Smooth muscle cell (in vitro differentiated cells): Measurements from ENCODE around the gene GNPDA2. TPM values are rescaled to one million over a fixed set of nuclear protein-coding genes. Genes with fewer than 3 reads are reported as not detected.

ENCODE experiments used
- DNase-seq: peaks from one replicate; lab custom pipeline; 2025; ENCODE audit not compliant: unreplicated experiment; lab: John Stamatoyannopoulos, UW
- H2AFZ ChIP-seq: fragments of 200-600 bp; sonication (generic); 2 replicates; pipeline ENCODE4 v1.6.0; 2016; ENCODE audit warnings: antibody characterized with exemption, low read depth, mild to moderate bottlenecking
- H3F3A ChIP-seq: fragments of 200-600 bp; sonication (generic); 2 replicates; pipeline ENCODE4 v1.6.0; 2017; ENCODE audit warnings: antibody characterized with exemption, low read depth
- H3K27ac ChIP-seq: fragments of 200-600 bp; sonication (generic); 2 replicates; pipeline ENCODE4 v1.5.1; 2016; ENCODE audit warnings: low read depth, mild to moderate bottlenecking
- H3K27me3 ChIP-seq: fragments of 200-600 bp; sonication (generic); 2 replicates; pipeline ENCODE4 v1.6.1; 2016; ENCODE audit warnings: low read depth, mild to moderate bottlenecking
- H3K36me3 ChIP-seq: fragments of 200-600 bp; sonication (generic); 2 replicates; pipeline ENCODE4 v1.5.1; 2016; ENCODE audit warnings: low read depth
- H3K4me1 ChIP-seq: fragments of 200-600 bp; sonication (generic); 2 replicates; pipeline ENCODE4 v1.5.1; 2016; ENCODE audit warnings: low read depth
- H3K4me2 ChIP-seq: fragments of 200-600 bp; sonication (generic); 2 replicates; pipeline ENCODE4 v1.6.0; 2016; ENCODE audit warnings: mild to moderate bottlenecking
- H3K4me3 ChIP-seq: fragments of 200-600 bp; sonication (generic); 2 replicates; pipeline ENCODE4 v1.5.1; 2016; ENCODE audit warnings: mild to moderate bottlenecking
- H3K79me2 ChIP-seq: fragments of 200-600 bp; sonication (generic); 2 replicates; pipeline ENCODE4 v1.6.0; 2016; ENCODE audit warnings: low read depth, mild to moderate bottlenecking
- H3K9ac ChIP-seq: fragments of 200-600 bp; sonication (generic); 2 replicates; pipeline ENCODE4 v1.6.0; 2016; ENCODE audit warnings: low read depth
- H3K9me3 ChIP-seq: fragments of 200-600 bp; sonication (generic); replicated peaks from 2 replicates; pipeline ENCODE4 v1.5.1; 2016; ENCODE audit warnings: low read depth
- H4K20me1 ChIP-seq: fragments of 200-600 bp; sonication (generic); 2 replicates; pipeline ENCODE4 v1.6.0; 2016; ENCODE audit warnings: low read depth
- CTCF ChIP-seq: fragments of 200-600 bp; sonication (generic); IDR thresholded peaks from 2 replicates; pipeline ENCODE4 v1.5.1; 2017; ENCODE audit warnings: borderline replicate concordance, mild to moderate bottlenecking, antibody characterized with exemption; ENCODE audit not compliant: insufficient read depth, poor library complexity, severe bottlenecking
- WGBS: methylation state at CpG from one replicate; pipeline ENCODE4 v1.1.7; 2016; ENCODE audit warnings: low lambda C conversion rate; 5-methylcytosine and 5-hydroxymethylcytosine counted together
- polyA plus RNA-seq: library from polyadenylated mRNA; unstranded; fragments of >200 nt; fragmentation: Nextera tagmentation; extraction: Ambion mirVana; gene quantifications from 2 replicates; pipeline ENCODE4 v1.2.1, GENCODE V29; 2016
- total RNA-seq: library from RNA; depleted of rRNA; stranded (reverse); fragments of >200 nt; gene quantifications from 2 replicates; pipeline ENCODE4 v1.2.3, GENCODE V29; 2014

Gene GNPDA2
- total and polyA plus RNA-seq, 2 experiments from 2014 or later: 22.2 to 25.5 TPM

- Histone ChIP-seq H3F3A (no peaks in the 10 kb centered on the region), H4K20me1 (peaks cover 18% of the 10 kb centered on the region), H3K4me2 (no peak overlapping the region), H3K9ac (no peak overlapping the region), H3K4me1 (peaks cover 15% of the 10 kb centered on the region), H2AFZ (peak overlapping the region; percentile 99), H3K79me2 (peaks cover 28% of the 10 kb centered on the region), H3K27me3 (no peaks in the 10 kb centered on the region), H3K9me3 (no peaks in the 10 kb centered on the region), H3K27ac (no peak overlapping the region), H3K36me3 (no peaks in the 10 kb centered on the region), H3K4me3 (no peak overlapping the region)
- DNase-seq: no peak
- WGBS: 82% methylated on average over 6 of the region's 6 CpGs
- no peak for TF ChIP-seq CTCF
Observed at GRCh38 chr4:44727471-44727870, 1.1 kb upstream of the GNPDA2 start.

GRCh38 chr4:44725726-44726037 lies 674 bp downstream of the GNPDA2 start:
- no peak for DNase-seq
- Histone ChIP-seq H3K79me2 (peaks cover 45% of the 10 kb centered on the region), H2AFZ (peak overlapping the region; percentile 99), H3K4me2 (peak overlapping the region; percentile 90), H3K4me3 (peak overlapping the region; percentile 77), H3K9me3 (no peaks in the 10 kb centered on the region), H3K27ac (no peak overlapping the region), H3K27me3 (no peaks in the 10 kb centered on the region), H4K20me1 (peaks cover 34% of the 10 kb centered on the region), H3F3A (no peaks in the 10 kb centered on the region), H3K36me3 (no peaks in the 10 kb centered on the region), H3K4me1 (peaks cover 15% of the 10 kb centered on the region), H3K9ac (peak overlapping the region; percentile 75)
- 2% methylated on average over 9 of the region's 9 CpGs for WGBS
- TF ChIP-seq CTCF: no peak

- Histone ChIP-seq H2AFZ (peak overlapping the region; percentile 99), H3K9ac (peak overlapping the region; percentile 75), H4K20me1 (peaks cover 40% of the 10 kb centered on the region), H3K9me3 (no peaks in the 10 kb centered on the region), H3K36me3 (no peaks in the 10 kb centered on the region), H3K4me1 (peaks cover 15% of the 10 kb centered on the region), H3F3A (no peaks in the 10 kb centered on the region), H3K4me2 (peak overlapping the region; percentile 90), H3K27me3 (no peaks in the 10 kb centered on the region), H3K79me2 (peaks cover 45% of the 10 kb centered on the region), H3K27ac (no peak overlapping the region), H3K4me3 (peak overlapping the region; percentile 77)
- DNase-seq: no peak
- no peak for TF ChIP-seq CTCF
- 49% methylated on average over 6 of the region's 6 CpGs for WGBS
Observed at GRCh38 chr4:44725166-44725565, 1.2 kb downstream of the GNPDA2 start.

- no peak overlapping the region for H3K4me3 ChIP-seq
- H4K20me1 ChIP-seq: peaks cover 70% of the 10 kb centered on the region
- H3K79me2 ChIP-seq: peaks cover 68% of the 10 kb centered on the region
- H3K4me1 ChIP-seq: peaks cover 14% of the 10 kb centered on the region
- DNase-seq: no peak
- no peak overlapping the region for H3K9ac ChIP-seq
- no peak overlapping the region for H3K4me2 ChIP-seq
- H3K9me3 ChIP-seq: no peaks in the 10 kb centered on the region
- H3K36me3 ChIP-seq: no peaks in the 10 kb centered on the region
- H2AFZ ChIP-seq: no peak overlapping the region
- no peak for TF ChIP-seq CTCF
- H3F3A ChIP-seq: no peaks in the 10 kb centered on the region
- no peak overlapping the region for H3K27ac ChIP-seq
- WGBS: 90% methylated on average over 3 of the region's 3 CpGs
- no peaks in the 10 kb centered on the region for H3K27me3 ChIP-seq
Observed at GRCh38 chr4:44722001-44722400, 4.4 kb downstream of the GNPDA2 start.
